H1 (cell line): ENCODE data around the gene GLRX5. TPM values are rescaled to one million over a fixed set of nuclear protein-coding genes. Genes with fewer than 3 reads are reported as not detected.

Experiments
- CTCF ChIA-PET: fragments of 300-600 bp; sonication (Branson Sonifier 250); formaldehyde crosslinking; loops from one replicate; lab custom pipeline; 2021; ENCODE audit not compliant: partially characterized antibody; lab: Charles Lee
- POLR2A ChIA-PET: fragments of 300-600 bp; sonication (Branson Sonifier 250); formaldehyde crosslinking; loops from one replicate; lab custom pipeline; 2021; ENCODE audit warnings: inconsistent platforms; ENCODE audit not compliant: partially characterized antibody; lab: Charles Lee
- DNase-seq, 2 experiments: peaks; one replicate each; pipeline versions ENCODE4 v3.0.0 to v3.0.0-alpha.2; 2010 to 2022; ENCODE audit warnings: low spot score in 2 of 2, low read depth in 1 of 2, mixed read lengths in 1 of 2
- FAIRE-seq: peaks from 2 replicates; lab custom pipeline; 2011; peaks lifted over from hg19 to GRCh38; lab: Jason Lieb, UNC
- H2AFZ ChIP-seq: 2 replicates; pipeline ENCODE4 v1.8.1; 2012; ENCODE audit warnings: low read length, inconsistent platforms
- H2AK5ac ChIP-seq: 2 replicates; pipeline ENCODE4 v1.6.1; 2013; ENCODE audit warnings: low read depth, low read length
- H2BK120ac ChIP-seq: replicated peaks from 2 replicates; pipeline ENCODE3; 2013; ENCODE audit warnings: low read depth, low read length, inconsistent platforms
- H2BK12ac ChIP-seq: 2 replicates; pipeline ENCODE4 v1.6.1; 2013; ENCODE audit warnings: low read depth, low read length
- H2BK15ac ChIP-seq: 2 replicates; pipeline ENCODE4 v1.6.1; 2013; ENCODE audit warnings: low read length
- H2BK20ac ChIP-seq: 2 replicates; pipeline ENCODE4 v1.6.1; 2013; ENCODE audit warnings: low read length
- H2BK5ac ChIP-seq: 2 replicates; pipeline ENCODE4 v1.6.1; 2013; ENCODE audit warnings: low read depth, low read length
- H3K14ac ChIP-seq: 2 replicates; pipeline ENCODE4 v1.6.1; 2013; ENCODE audit warnings: inconsistent platforms; ENCODE audit not compliant: insufficient read length
- H3K18ac ChIP-seq: 2 replicates; pipeline ENCODE4 v1.6.1; 2013; ENCODE audit warnings: low read length; ENCODE audit errors: extremely low read depth
- H3K23ac ChIP-seq: 2 replicates; pipeline ENCODE4 v1.6.1; 2013; ENCODE audit warnings: inconsistent platforms; ENCODE audit not compliant: insufficient read length
- H3K23me2 ChIP-seq: 2 replicates; pipeline ENCODE4 v1.6.1; 2013; ENCODE audit warnings: low read depth, low read length
- H3K27ac ChIP-seq: 2 replicates; pipeline ENCODE4 v1.6.1; 2011; ENCODE audit warnings: low read depth, low read length, inconsistent platforms
- H3K27me3 ChIP-seq, 4 experiments: replicated peaks in 1 of 4; 1 replicate in 1 of 4; 2 replicates in 3 of 4; pipeline versions ENCODE4 v1.6.1 to v1.8.1; 2011 to 2013; ENCODE audit warnings: low read length in 3 of 4, mild to moderate bottlenecking in 3 of 4, inconsistent platforms in 2 of 4, mixed read lengths in 2 of 4, moderate library complexity in 1 of 4; ENCODE audit not compliant: control insufficient read depth in 3 of 4, insufficient read depth in 3 of 4; ENCODE audit errors: extremely low read depth in 1 of 4
- H3K36me3 ChIP-seq, 4 experiments: 2 replicates each; pipeline versions ENCODE4 v1.6.1 to v1.8.1; 2011 to 2013; ENCODE audit warnings: mild to moderate bottlenecking in 4 of 4, low read length in 3 of 4, moderate library complexity in 2 of 4, control low read depth in 1 of 4, inconsistent platforms in 1 of 4; ENCODE audit not compliant: insufficient read depth in 4 of 4, control insufficient read depth in 2 of 4
- H3K4ac ChIP-seq: replicated peaks from 2 replicates; pipeline ENCODE3; 2013; ENCODE audit warnings: low read length, low read depth, mixed read lengths, inconsistent platforms; ENCODE audit not compliant: insufficient read length
- H3K4me1 ChIP-seq, 4 experiments: replicated peaks in 1 of 4; 1 replicate in 1 of 4; 2 replicates in 3 of 4; pipeline versions ENCODE4 v1.6.1 to v1.8.1; 2011 to 2013; ENCODE audit warnings: low read length in 3 of 4, inconsistent platforms in 2 of 4, mixed read lengths in 1 of 4; ENCODE audit not compliant: insufficient read depth in 4 of 4, control insufficient read depth in 3 of 4
- H3K4me2 ChIP-seq, 2 experiments: 2 replicates each; pipeline versions ENCODE4 v1.6.1 to v1.8.1; 2011 to 2013; ENCODE audit warnings: low read depth in 2 of 2, low read length in 2 of 2, control low read depth in 1 of 2, inconsistent platforms in 1 of 2, mild to moderate bottlenecking in 1 of 2; ENCODE audit not compliant: insufficient read depth in 1 of 2
- H3K4me3 ChIP-seq, 4 experiments: fragments of 200-600, 300-600 bp in 1 of 4; sonication (generic), shearing (Covaris generic), sonication (Bioruptor Twin) in 1 of 4; 2 replicates each; pipeline versions ENCODE4 v1.5.1 to v1.8.1; 2011 to 2016; ENCODE audit warnings: low read length in 4 of 4, low read depth in 3 of 4, control low read depth in 2 of 4, inconsistent platforms in 2 of 4, mild to moderate bottlenecking in 2 of 4, mixed read lengths in 1 of 4, moderate library complexity in 1 of 4; ENCODE audit not compliant: insufficient read depth in 2 of 4; ENCODE audit errors: extremely low read depth in 1 of 4
- H3K56ac ChIP-seq: replicated peaks from 2 replicates; pipeline ENCODE3; 2013; ENCODE audit warnings: low read depth, mild to moderate bottlenecking, mixed read lengths, low read length, inconsistent platforms; ENCODE audit not compliant: insufficient read length
- H3K79me1 ChIP-seq: 2 replicates; pipeline ENCODE4 v1.6.1; 2013; ENCODE audit warnings: low read depth, low read length, control low read depth
- H3K79me2 ChIP-seq, 2 experiments: 2 replicates each; pipeline versions ENCODE4 v1.6.1 to v1.8.1; 2012 to 2013; ENCODE audit warnings: low read length in 2 of 2, mild to moderate bottlenecking in 2 of 2, inconsistent platforms in 1 of 2; ENCODE audit not compliant: insufficient read depth in 2 of 2, control insufficient read depth in 1 of 2
- H3K9ac ChIP-seq, 4 experiments: replicated peaks in 1 of 4; 1 replicate in 1 of 4; 2 replicates in 3 of 4; pipeline versions ENCODE4 v1.6.1 to v1.8.1; 2011 to 2013; ENCODE audit warnings: low read depth in 3 of 4, low read length in 3 of 4, control low read depth in 2 of 4, mild to moderate bottlenecking in 2 of 4, moderate library complexity in 2 of 4, inconsistent platforms in 1 of 4; ENCODE audit errors: extremely low read depth in 1 of 4
- H3K9me3 ChIP-seq, 2 experiments: 2 replicates each; pipeline versions ENCODE4 v1.6.1 to v1.8.1; 2012 to 2013; ENCODE audit warnings: mild to moderate bottlenecking in 2 of 2, moderate library complexity in 2 of 2, control low read depth in 1 of 2, inconsistent platforms in 1 of 2, low read depth in 1 of 2, low read length in 1 of 2, mixed read lengths in 1 of 2; ENCODE audit not compliant: insufficient read depth in 2 of 2
- H4K20me1 ChIP-seq, 2 experiments: replicated peaks in 1 of 2; 2 replicates each; pipeline versions ENCODE3 to v1.8.1; 2011 to 2013; ENCODE audit warnings: inconsistent platforms in 2 of 2, low read length in 2 of 2, mild to moderate bottlenecking in 1 of 2; ENCODE audit not compliant: insufficient read depth in 2 of 2, control insufficient read depth in 1 of 2
- H4K5ac ChIP-seq: 2 replicates; pipeline ENCODE4 v1.6.1; 2013; ENCODE audit warnings: low read length, low read depth, mixed read lengths, inconsistent platforms; ENCODE audit not compliant: insufficient read length
- H4K8ac ChIP-seq: 2 replicates; pipeline ENCODE4 v1.8.0; 2013; ENCODE audit warnings: mild to moderate bottlenecking, moderate library complexity, low read length, inconsistent platforms; ENCODE audit not compliant: insufficient read depth; ENCODE audit errors: extremely low read depth
- H4K91ac ChIP-seq: replicated peaks from 2 replicates; pipeline ENCODE3; 2013; ENCODE audit warnings: low read length, mixed read lengths, inconsistent platforms; ENCODE audit not compliant: insufficient read length
- CEBPB ChIP-seq: IDR thresholded peaks from 2 replicates; pipeline ENCODE4 v1.6.1; 2012; ENCODE audit warnings: low read depth, low read length
- CREB1 ChIP-seq: IDR thresholded peaks from 2 replicates; pipeline ENCODE4 v1.6.1; 2012; ENCODE audit warnings: inconsistent platforms
- EGR1 ChIP-seq: IDR thresholded peaks from 2 replicates; pipeline ENCODE4 v1.6.1; 2011; ENCODE audit warnings: low read depth, low read length, borderline replicate concordance
- HDAC2 ChIP-seq, 2 experiments: fragments of 300-600 bp in 1 of 2; sonication (generic) in 1 of 2; IDR thresholded peaks; 2 replicates each; pipeline ENCODE4 v1.6.1; 2011 to 2012; ENCODE audit warnings: low read depth in 2 of 2, low read length in 2 of 2, mild to moderate bottlenecking in 2 of 2, moderate library complexity in 2 of 2, borderline replicate concordance in 1 of 2, inconsistent platforms in 1 of 2
- KDM1A ChIP-seq: fragments of 200-600, 300-600 bp; sonication (generic); IDR thresholded peaks from 2 replicates; pipeline ENCODE4 v1.7.1; 2016; ENCODE audit warnings: mild to moderate bottlenecking, low read length, borderline replicate concordance
- KDM4A ChIP-seq: IDR thresholded peaks from one replicate; pipeline ENCODE4 v1.7.1; 2012; ENCODE audit warnings: low read depth, mild to moderate bottlenecking, moderate library complexity, low read length, inconsistent platforms; ENCODE audit not compliant: severe bottlenecking
- MAFK ChIP-seq: IDR thresholded peaks from 2 replicates; pipeline ENCODE4 v1.6.1; 2012; ENCODE audit warnings: low read depth, mild to moderate bottlenecking, improper control_type of control experiment, low read length
- POLR2A ChIP-seq, 2 experiments: IDR thresholded peaks; 1 replicate in 1 of 2; 2 replicates in 1 of 2; pipeline ENCODE4 v1.6.1; 2011; ENCODE audit warnings: low read depth in 2 of 2, low read length in 2 of 2, mild to moderate bottlenecking in 2 of 2; ENCODE audit errors: control extremely low read depth in 1 of 2
- POLR2AphosphoS5 ChIP-seq: IDR thresholded peaks from 2 replicates; pipeline ENCODE4 v1.6.1; 2011; ENCODE audit warnings: low read depth, low read length
- TCF12 ChIP-seq: IDR thresholded peaks from 2 replicates; pipeline ENCODE4 v1.6.1; 2011; ENCODE audit warnings: low read depth, mild to moderate bottlenecking, low read length
- WGBS, 2 experiments: shearing (Covaris generic) in 1 of 2; methylation state at CpG; one replicate each; pipeline versions ENCODE4 v1.1.6 to v1.1.7; 2013 to 2015; ENCODE audit warnings: low lambda C conversion rate in 2 of 2, mixed read lengths in 2 of 2, inconsistent platforms in 1 of 2, low coverage in 1 of 2, missing lambda C conversion rate in 1 of 2; ENCODE audit not compliant: insufficient replicate concordance in 2 of 2, insufficient coverage in 1 of 2, insufficient read length in 1 of 2; ENCODE audit errors: extremely low coverage in 1 of 2, missing lambda C conversion rate in 1 of 2; 5-methylcytosine and 5-hydroxymethylcytosine counted together
- polyA plus RNA-seq, 7 experiments: library from polyadenylated mRNA; depleted of rRNA in 3 of 7; stranded (reverse) in 5 of 7; unstranded in 2 of 7; fragments of >200 nt in 5 of 7; fragments of 200-250 nt in 2 of 7; gene quantifications; 1 replicate in 5 of 7; 2 replicates in 1 of 7; 4 replicates in 1 of 7; pipeline versions ENCODE4 v1.2.1 to v1.2.3, GENCODE V29; 2011 to 2013; ENCODE audit warnings: missing spikeins in 2 of 7, mixed read lengths in 2 of 7
- total RNA-seq: library from RNA; stranded (reverse); fragmentation: NEBNext Ultra II Directional; extraction: Animal tissue kit (Norgen Biotek cat#: 25700); gene quantifications from 2 replicates; pipeline ENCODE4 v1.2.1, GENCODE V29; 2021
- TF ChIP-seq, protein P1 (sequence below), 3 experiments: IDR thresholded peaks; 1 replicate in 2 of 3; 2 replicates in 1 of 3; pipeline versions ENCODE4 v1.5.1 to v1.6.1; 2011; ENCODE audit warnings: low read length in 3 of 3, mild to moderate bottlenecking in 3 of 3, inconsistent platforms in 2 of 3, low read depth in 1 of 3, moderate library complexity in 1 of 3; ENCODE audit not compliant: insufficient read depth in 1 of 3; ENCODE audit errors: control extremely low read depth in 1 of 3

GLRX5 gene
- total and polyA plus RNA-seq, 2 of the 8 experiments (the other 6 are each of a cell fraction or from before 2014, with no cell fraction given) = 70.1 to 88.8 TPM

GRCh38 chr14:95536036-95536593, 1.3 kb downstream of the GLRX5 start:
- 47% methylated on average over 4 of the region's 4 CpGs; no CpG with 5 or more reads in 1 of the 2 experiments for WGBS, 2 experiments
- POLR2A ChIA-PET = interaction anchor here (0.6 to 2.5 kb wide), 3 partner anchors 8 to 283 kb away, joined by 3 to 6 read pairs (median 6); no protein-coding TSS in a partner anchor
- CTCF ChIA-PET = interaction anchor here (1.3 to 1.9 kb wide), 4 partner anchors 9 to 93 kb away, joined by 3 to 10 read pairs (median 4); no protein-coding TSS in a partner anchor
- TF ChIP-seq HDAC2 (IDR thresholded peaks at IDR 0.05; ENCODE audit: borderline replicate concordance in 1 of 2, low read depth in 2 of 2, low read length in 2 of 2) = no peak
- no peak for TF ChIP-seq KDM1A
- TF ChIP-seq KDM4A = no peak
- TF ChIP-seq CEBPB = no peak
- TF ChIP-seq POLR2A (IDR thresholded peaks at IDR 0.05; ENCODE audit: control extremely low read depth in 1 of 2, low read depth in 2 of 2, low read length in 2 of 2) = no peak
- no peak for TF ChIP-seq MAFK
- TF ChIP-seq, protein P1, sequence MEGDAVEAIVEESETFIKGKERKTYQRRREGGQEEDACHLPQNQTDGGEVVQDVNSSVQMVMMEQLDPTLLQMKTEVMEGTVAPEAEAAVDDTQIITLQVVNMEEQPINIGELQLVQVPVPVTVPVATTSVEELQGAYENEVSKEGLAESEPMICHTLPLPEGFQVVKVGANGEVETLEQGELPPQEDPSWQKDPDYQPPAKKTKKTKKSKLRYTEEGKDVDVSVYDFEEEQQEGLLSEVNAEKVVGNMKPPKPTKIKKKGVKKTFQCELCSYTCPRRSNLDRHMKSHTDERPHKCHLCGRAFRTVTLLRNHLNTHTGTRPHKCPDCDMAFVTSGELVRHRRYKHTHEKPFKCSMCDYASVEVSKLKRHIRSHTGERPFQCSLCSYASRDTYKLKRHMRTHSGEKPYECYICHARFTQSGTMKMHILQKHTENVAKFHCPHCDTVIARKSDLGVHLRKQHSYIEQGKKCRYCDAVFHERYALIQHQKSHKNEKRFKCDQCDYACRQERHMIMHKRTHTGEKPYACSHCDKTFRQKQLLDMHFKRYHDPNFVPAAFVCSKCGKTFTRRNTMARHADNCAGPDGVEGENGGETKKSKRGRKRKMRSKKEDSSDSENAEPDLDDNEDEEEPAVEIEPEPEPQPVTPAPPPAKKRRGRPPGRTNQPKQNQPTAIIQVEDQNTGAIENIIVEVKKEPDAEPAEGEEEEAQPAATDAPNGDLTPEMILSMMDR (IDR thresholded peaks at IDR 0.05; ENCODE audit: control extremely low read depth in 1 of 3, insufficient read depth in 1 of 3, low read depth in 1 of 3, low read length in 3 of 3) = no peak
- TF ChIP-seq CREB1 = no peak
- TF ChIP-seq TCF12 = no peak
- TF ChIP-seq EGR1 = no peak
- TF ChIP-seq POLR2AphosphoS5 = no peak

More at GRCh38 chr14:95536036-95536593, 1.3 kb downstream of the GLRX5 start:
- no peak overlapping the region for H3K4ac ChIP-seq
- no peaks in the 10 kb centered on the region for H3K27me3 ChIP-seq
- H4K5ac ChIP-seq = no peak overlapping the region
- no peak overlapping the region for H3K27ac ChIP-seq
- peaks cover 13% of the 10 kb centered on the region; the same call in 1 of the 2 replicates for H3K79me1 ChIP-seq
- H3K14ac ChIP-seq = no peak overlapping the region
- H2AFZ ChIP-seq = no peak overlapping the region
- H3K9ac ChIP-seq = peak overlapping the region; percentile 55 to 77 (median 66); a peak in 6 of 7 replicates
- H2BK20ac ChIP-seq = no peak overlapping the region
- H3K56ac ChIP-seq = no peak overlapping the region
- peaks cover 25 to 89% of the 10 kb centered on the region in 2 experiments for H3K79me2 ChIP-seq
- H3K23me2 ChIP-seq = peaks cover 16% of the 10 kb centered on the region; the same call in 1 of the 2 replicates
- H2BK5ac ChIP-seq = no peak overlapping the region
- peaks cover 2 to 19% (median 3%) of the 10 kb centered on the region in 4 experiments for H3K4me1 ChIP-seq
- no peak overlapping the region for H2AK5ac ChIP-seq
- no peak overlapping the region for H3K23ac ChIP-seq
- H2BK15ac ChIP-seq = no peak overlapping the region
- H3K36me3 ChIP-seq = peaks cover 0 to 12% (median 2%) of the 10 kb centered on the region in 4 experiments; a peak in 2 of 8 replicates
- no peaks in the 10 kb centered on the region for H3K9me3 ChIP-seq
- no peak overlapping the region for H4K91ac ChIP-seq
- H3K18ac ChIP-seq = no peak overlapping the region
- peaks cover 37 to 43% of the 10 kb centered on the region in 2 experiments for H4K20me1 ChIP-seq
- H2BK12ac ChIP-seq = no peak overlapping the region
- H4K8ac ChIP-seq = no peak overlapping the region
- DNase-seq (no peak), FAIRE-seq (no peak)
- H3K4me2 ChIP-seq = peak overlapping the region; percentile 96 to 98
- H2BK120ac ChIP-seq = no peak overlapping the region
- H3K4me3 ChIP-seq = peak overlapping the region; percentile 57 to 98 (median 90)
